ENCODE results near the gene ZNF691. TPM values are rescaled to one million over a fixed set of nuclear protein-coding genes. Genes with fewer than 3 reads are reported as not detected.
"Not testable (repeated sequence)": the region's sequence is repeated elsewhere in the genome, so short reads cannot be mapped to it uniquely, and the experiment has no call there.

Gene ZNF691
- total and polyA plus RNA-seq, 2 experiments from 2014 or later: 6.9 to 8.6 TPM

- WGBS (ENCODE audit: low lambda C conversion rate, missing lambda C conversion rate): 87% methylated on average over 6 of the region's 6 CpGs
- Histone ChIP-seq H3K4me2 (no peak overlapping the region), H3K79me2 (no peaks in the 10 kb centered on the region), H3K9me3 (ENCODE audit: low read depth) (no peaks in the 10 kb centered on the region), H3K4me3 (no peak overlapping the region), H4K20me1 (ENCODE audit: insufficient read depth, poor library complexity, severe bottlenecking) (no peaks in the 10 kb centered on the region), H3K27ac (peak overlapping the region; percentile 42), H2AFZ (no peak overlapping the region), H3K27me3 (no peaks in the 10 kb centered on the region), H3K36me3 (replicated peaks; ENCODE audit: insufficient read depth, low read depth) (no peaks in the 10 kb centered on the region), H3K9me2 (replicated peaks; ENCODE audit: insufficient read depth) (no peaks in the 10 kb centered on the region), H3K4me1 (ENCODE audit: insufficient read depth) (peaks cover 8% of the 10 kb centered on the region)
- no peak for TF ChIP-seq EZH2 (IDR thresholded peaks at IDR 0.05; ENCODE audit: borderline replicate concordance)
- DNase-seq (ENCODE audit: low spot score): no peak
These were observed 6.9 kb downstream of the ZNF691 start for GRCh38 chr1:42853116-42853884.

- not testable (repeated sequence) for H3K36me3 ChIP-seq (replicated peaks; ENCODE audit: insufficient read depth, low read depth); H3K4me3 ChIP-seq; H3K9me2 ChIP-seq (replicated peaks; ENCODE audit: insufficient read depth); H4K20me1 ChIP-seq (ENCODE audit: insufficient read depth, poor library complexity, severe bottlenecking); DNase-seq (ENCODE audit: low spot score); H3K4me1 ChIP-seq (ENCODE audit: insufficient read depth); H3K27me3 ChIP-seq; H3K27ac ChIP-seq; H3K4me2 ChIP-seq; H3K9me3 ChIP-seq (ENCODE audit: low read depth); H3K79me2 ChIP-seq; H2AFZ ChIP-seq
- WGBS (ENCODE audit: low lambda C conversion rate, missing lambda C conversion rate): 85% methylated on average over 3 of the region's 3 CpGs
These were observed 10.1 kb downstream of the ZNF691 start for GRCh38 chr1:42856554-42856953.

- not testable (repeated sequence) for H3K4me3 ChIP-seq; H3K9me3 ChIP-seq (ENCODE audit: low read depth); H3K27ac ChIP-seq; H2AFZ ChIP-seq; H3K4me1 ChIP-seq (ENCODE audit: insufficient read depth); DNase-seq (ENCODE audit: low spot score); H3K27me3 ChIP-seq; H3K36me3 ChIP-seq (replicated peaks; ENCODE audit: insufficient read depth, low read depth); H3K79me2 ChIP-seq; H3K4me2 ChIP-seq; H3K9me2 ChIP-seq (replicated peaks; ENCODE audit: insufficient read depth); H4K20me1 ChIP-seq (ENCODE audit: insufficient read depth, poor library complexity, severe bottlenecking)
- WGBS (ENCODE audit: low lambda C conversion rate, missing lambda C conversion rate): 86% methylated on average over 5 of the region's 5 CpGs
These were observed 13.0 kb downstream of the ZNF691 start for GRCh38 chr1:42859366-42859765.

- Histone ChIP-seq H2AFZ (no peak overlapping the region), H3K4me3 (no peak overlapping the region), H4K20me1 (ENCODE audit: insufficient read depth, poor library complexity, severe bottlenecking) (no peaks in the 10 kb centered on the region), H3K4me2 (no peak overlapping the region), H3K9me3 (ENCODE audit: low read depth) (no peaks in the 10 kb centered on the region), H3K4me1 (ENCODE audit: insufficient read depth) (no peaks in the 10 kb centered on the region), H3K36me3 (replicated peaks; ENCODE audit: insufficient read depth, low read depth) (no peaks in the 10 kb centered on the region), H3K9me2 (replicated peaks; ENCODE audit: insufficient read depth) (no peaks in the 10 kb centered on the region), H3K79me2 (no peaks in the 10 kb centered on the region), H3K27me3 (peaks cover under 1% of the 10 kb centered on the region), H3K27ac (no peak overlapping the region)
- TF ChIP-seq EZH2phosphoT487 (IDR thresholded peaks at IDR 0.05; ENCODE audit: low read depth, severe bottlenecking, unreplicated experiment) (no peak), CTCF (IDR thresholded peaks at IDR 0.05; ENCODE audit: poor library complexity) (no peak), EZH2 (IDR thresholded peaks at IDR 0.05; ENCODE audit: borderline replicate concordance) (no peak)
- 87% methylated on average over 4 of the region's 4 CpGs for WGBS (ENCODE audit: low lambda C conversion rate, missing lambda C conversion rate)
- no peak for DNase-seq (ENCODE audit: low spot score)
These were observed 14.1 kb downstream of the ZNF691 start for GRCh38 chr1:42860339-42861013.

GRCh38 chr1:42861014-42861399 is 14.6 kb downstream of the ZNF691 start:
- Histone ChIP-seq H3K27ac (no peak overlapping the region), H3K9me2 (replicated peaks; ENCODE audit: insufficient read depth) (no peaks in the 10 kb centered on the region), H3K4me2 (no peak overlapping the region), H3K36me3 (replicated peaks; ENCODE audit: insufficient read depth, low read depth) (no peaks in the 10 kb centered on the region), H3K9me3 (ENCODE audit: low read depth) (no peaks in the 10 kb centered on the region), H3K4me1 (ENCODE audit: insufficient read depth) (no peaks in the 10 kb centered on the region), H4K20me1 (ENCODE audit: insufficient read depth, poor library complexity, severe bottlenecking) (no peaks in the 10 kb centered on the region), H2AFZ (no peak overlapping the region), H3K4me3 (no peak overlapping the region), H3K27me3 (peaks cover 4% of the 10 kb centered on the region), H3K79me2 (no peaks in the 10 kb centered on the region)
- TF ChIP-seq CTCF (IDR thresholded peaks at IDR 0.05; ENCODE audit: poor library complexity) (no peak), EZH2 (IDR thresholded peaks at IDR 0.05; ENCODE audit: borderline replicate concordance) (no peak), EZH2phosphoT487 (IDR thresholded peaks at IDR 0.05; ENCODE audit: low read depth, severe bottlenecking, unreplicated experiment) (no peak)
- no peak for DNase-seq (ENCODE audit: low spot score)
